GM15510 (cell line): Measurements from ENCODE around the gene CELSR3.

Experiments
- POLR2A ChIP-seq: IDR thresholded peaks from 3 replicates; pipeline ENCODE4 v1.6.1; 2011; ENCODE audit warnings: borderline replicate concordance; ENCODE audit not compliant: insufficient read length; ENCODE audit errors: extremely low read depth

The CELSR3 gene

GRCh38 chr3:48596676-48597407 is 65.8 kb downstream of the CELSR3 start:
- no peak for TF ChIP-seq POLR2A

DNA sequence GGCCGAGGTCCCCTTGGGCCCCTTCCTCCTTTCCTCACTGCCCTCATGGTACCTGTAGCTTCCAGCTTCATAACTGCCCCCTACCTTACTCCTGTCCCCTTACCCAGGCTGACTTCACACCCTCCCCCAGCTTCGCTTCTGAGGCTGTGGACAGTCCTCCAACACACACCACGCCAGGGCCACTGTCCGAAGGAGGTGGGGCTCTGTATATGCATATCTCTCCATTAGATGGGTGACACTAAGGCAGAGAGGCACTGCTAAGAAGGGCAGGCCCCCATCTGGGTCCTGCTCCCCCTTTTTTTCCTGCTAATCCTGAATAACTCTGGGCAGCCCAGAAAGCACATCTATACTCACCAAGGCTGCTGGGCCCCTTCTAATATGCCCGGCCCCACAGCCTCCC is 66.5 kb downstream of the CELSR3 start:
- no peak for TF ChIP-seq POLR2A

GRCh38 chr3:48595526-48596121 is 67.1 kb downstream of the CELSR3 start:
- no peak for TF ChIP-seq POLR2A

- TF ChIP-seq POLR2A, result no peak
Observed at GRCh38 chr3:48595075-48595525, 67.6 kb downstream of the CELSR3 start, which contains the start of gene COL7A1. Gene COL7A1, minus strand, starts transcription at chr3:48595329. Its CDS starts 170 bp downstream, at chr3:48595159.

GRCh38 chr3:48594417-48595049 is 68.2 kb downstream of the CELSR3 start:
- TF ChIP-seq POLR2A, result no peak

- TF ChIP-seq POLR2A, result no peak
Observed at GRCh38 chr3:48593337-48593736, 69.3 kb downstream of the CELSR3 start.

DNA sequence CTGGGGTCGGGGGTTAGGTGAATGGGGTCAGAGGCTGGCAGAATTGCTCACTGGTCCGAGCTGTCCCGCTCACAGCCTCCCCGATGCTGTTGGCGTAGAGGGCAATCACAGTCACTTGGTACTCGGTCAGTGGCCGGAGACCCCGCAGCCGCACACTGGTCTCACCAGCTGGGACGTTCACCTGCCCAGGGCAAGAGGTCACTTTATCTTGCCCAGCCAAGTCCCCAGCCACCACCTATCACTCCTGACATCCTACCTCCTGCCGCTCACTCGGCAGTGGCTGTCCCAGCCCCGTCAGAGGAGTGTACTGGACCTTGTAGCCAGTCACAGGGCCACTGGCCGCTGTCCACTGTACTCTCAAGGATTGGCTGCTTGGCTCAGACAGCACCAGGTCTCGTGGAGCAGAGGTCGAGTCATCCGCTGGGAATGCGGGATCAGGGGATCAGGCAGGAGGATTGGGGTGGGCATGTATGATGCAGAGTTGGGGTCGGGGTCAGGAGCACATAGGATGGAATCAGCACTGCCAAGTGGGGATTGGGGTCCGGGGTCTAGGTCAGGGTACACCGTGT is 70.1 kb downstream of the CELSR3 start:
- TF ChIP-seq POLR2A, result no peak

DNA sequence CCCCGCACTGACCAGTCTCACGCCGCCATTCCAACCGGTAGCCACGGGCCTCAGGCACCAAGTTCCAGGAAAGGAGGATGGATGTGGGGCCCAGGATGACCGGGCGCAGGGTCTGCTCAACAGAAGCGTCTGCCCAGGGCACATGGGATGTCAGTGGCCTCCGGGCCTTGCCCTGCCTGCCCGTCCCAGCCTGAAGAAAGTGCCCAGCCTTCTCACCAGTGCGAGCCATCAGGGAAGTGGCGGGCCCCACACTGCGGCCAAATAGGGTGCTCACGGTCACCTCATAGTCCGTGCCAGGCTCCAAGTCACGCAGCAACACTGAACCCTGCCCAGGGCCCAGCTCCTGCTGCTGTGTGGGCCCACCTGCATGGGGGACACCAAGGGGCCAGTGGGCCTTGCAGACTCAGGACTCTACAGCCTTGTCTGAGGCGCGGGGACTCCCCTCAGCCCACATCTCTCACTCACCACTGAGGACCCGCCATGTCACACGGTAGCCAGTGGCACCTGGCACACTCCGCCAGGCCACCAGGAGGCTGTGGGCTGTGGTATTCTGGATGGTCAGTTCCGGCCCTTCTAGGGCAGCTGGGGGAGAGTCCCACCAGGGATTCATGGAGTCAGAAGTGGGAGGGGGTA is 70.7 kb downstream of the CELSR3 start:
- no peak for TF ChIP-seq POLR2A

DNA sequence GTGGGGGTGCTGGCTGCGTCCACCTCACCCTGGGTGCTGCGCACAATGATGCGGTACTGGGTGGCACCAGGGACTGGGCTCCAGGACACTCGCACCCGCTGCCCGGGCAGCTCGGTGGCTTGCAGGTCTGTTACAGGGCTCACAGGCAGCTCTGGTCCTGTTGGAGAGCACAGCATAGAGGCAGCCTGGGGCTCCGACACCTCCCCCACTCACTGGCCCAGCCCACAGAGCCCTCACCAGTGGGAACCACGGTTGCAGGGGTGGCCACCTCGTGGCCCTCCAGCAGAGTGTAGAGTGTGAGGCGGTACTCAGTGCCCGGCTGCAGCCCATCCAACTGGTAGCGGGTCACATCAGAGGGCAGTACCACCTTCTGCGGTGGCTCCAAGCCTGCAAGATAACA is 71.2 kb downstream of the CELSR3 start:
- no peak for TF ChIP-seq POLR2A

- no peak for TF ChIP-seq POLR2A
Observed at GRCh38 chr3:48588230-48588629, 74.5 kb downstream of the CELSR3 start.

- no peak for TF ChIP-seq POLR2A
Observed at GRCh38 chr3:48587686-48588085, 75.0 kb downstream of the CELSR3 start.
